ENCODE results near the gene DEFB110.
A peak's percentile ranks its signal among the peaks of the same experiment; 100 is the strongest.

DEFB110 gene

DNA sequence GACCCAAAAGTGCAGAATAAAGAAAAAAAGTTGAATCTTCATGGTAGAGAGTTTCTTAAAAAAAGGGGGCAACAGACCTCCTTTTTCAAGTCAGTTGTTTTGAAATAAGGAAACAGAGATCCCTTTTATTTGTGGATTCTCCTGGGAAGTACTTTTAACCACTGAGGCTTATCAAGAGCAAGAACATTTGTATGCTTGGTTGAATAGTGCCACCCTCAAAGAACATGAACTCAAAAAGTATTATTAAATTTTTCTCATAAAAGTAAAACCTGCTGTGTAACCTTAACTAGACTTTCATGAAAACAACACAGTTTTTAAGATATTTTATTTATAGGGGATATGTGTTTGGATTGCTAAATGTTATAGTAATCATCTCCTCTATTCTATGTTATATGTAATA lies at the start of gene DEFB110:
TSS of gene DEFB110 (minus strand) at position 101 of the 400 bp plus-strand sequence. CDS start at position 42, 59 bp downstream.
- no peak for DNase-seq

DNA sequence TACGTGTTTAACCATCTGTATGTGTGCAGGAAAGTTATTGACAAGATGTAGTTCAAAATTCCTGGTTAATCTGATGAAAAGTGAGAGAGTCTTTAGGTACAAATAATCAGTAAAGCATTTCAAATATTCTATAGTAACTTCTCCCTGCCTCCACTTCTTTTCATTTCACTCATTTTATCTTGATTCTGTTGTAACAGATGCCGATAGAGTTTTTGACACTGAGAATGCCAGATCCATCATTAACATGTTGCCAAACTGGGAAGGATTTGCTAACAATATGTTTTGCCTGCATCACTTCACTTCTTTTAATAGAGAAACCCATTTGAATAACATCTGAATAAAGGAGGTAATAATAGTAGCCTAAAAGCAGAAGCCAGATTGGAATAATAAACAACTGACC lies 48.3 kb upstream of the DEFB110 start:
- DNase-seq, result no peak

- DNase-seq, result no peak
These were observed 40.3 kb upstream of the DEFB110 start for GRCh38 chr6:50062051-50062450.

DNA sequence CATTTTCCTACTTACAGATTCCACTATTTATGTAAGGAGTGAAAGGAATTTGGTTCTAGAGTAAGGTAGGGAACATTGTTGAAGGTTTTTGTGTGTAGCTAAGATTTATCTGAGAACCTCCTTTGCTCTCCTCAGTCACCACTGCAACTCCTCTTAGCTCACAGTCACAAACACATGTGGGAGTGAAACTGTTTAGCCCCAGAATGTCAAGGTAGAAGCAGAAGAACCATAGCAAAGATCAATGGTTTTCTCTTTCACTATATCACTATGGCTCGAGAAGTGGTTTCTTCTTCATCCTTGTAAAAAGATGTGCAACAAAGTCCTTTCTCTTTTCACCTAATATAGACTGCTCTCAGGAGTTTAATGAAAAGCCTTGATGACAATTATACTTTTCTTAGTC lies 34.4 kb upstream of the DEFB110 start:
- no peak for DNase-seq

DNA sequence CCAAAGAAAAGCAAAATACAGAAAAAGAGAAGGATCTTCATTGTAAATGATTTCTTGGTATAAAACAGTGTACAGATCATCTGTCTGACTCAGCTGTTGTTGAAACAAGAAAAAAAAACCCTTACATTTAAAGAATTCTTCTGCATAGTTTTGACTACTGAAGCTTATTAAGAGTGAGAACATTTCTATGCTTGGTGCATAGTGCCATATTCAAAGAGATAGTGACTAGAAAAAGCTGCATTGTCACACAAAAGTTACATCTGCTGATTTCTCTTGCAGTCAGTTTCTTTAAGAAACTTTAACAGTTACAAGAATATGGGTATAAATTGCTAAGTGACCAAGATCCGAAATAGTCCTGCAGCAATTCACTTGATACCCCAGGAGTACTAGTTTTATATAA lies 28.0 kb upstream of the DEFB110 start, which contains the start of gene DEFB112:
TSS of gene DEFB112 (minus strand) at position 101 of the 400 bp plus-strand sequence. CDS start at position 41, 60 bp downstream.
- DNase-seq, result no peak

GRCh38 chr6:50047026-50047425 lies 25.2 kb upstream of the DEFB110 start:
- no peak for DNase-seq

GRCh38 chr6:50030777-50031562 lies 9.2 kb upstream of the DEFB110 start:
- DNase-seq, result peak; percentile 41 to 45

- no peak for DNase-seq
These were observed 8.6 kb upstream of the DEFB110 start for GRCh38 chr6:50030350-50030749.

- no peak for DNase-seq
These were observed 3.5 kb upstream of the DEFB110 start for GRCh38 chr6:50025258-50025657.

DNA sequence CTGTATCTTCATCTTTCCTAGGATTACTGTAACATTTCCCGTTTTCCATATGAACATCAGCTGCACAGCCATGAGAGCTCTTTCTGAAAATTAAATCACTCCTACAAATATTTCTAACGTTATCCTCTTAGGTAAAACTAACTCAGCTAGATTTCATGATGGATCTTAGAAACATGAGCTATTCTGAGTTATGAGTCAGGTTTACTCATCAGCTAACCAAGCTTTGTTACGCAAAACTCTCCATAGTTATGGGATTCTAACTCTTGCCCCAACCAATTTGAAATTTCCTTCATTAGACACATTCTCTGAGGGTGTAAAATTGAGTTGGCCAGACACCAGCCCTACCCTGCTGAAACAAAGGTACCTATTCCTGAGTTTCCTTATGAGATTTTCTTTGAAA lies 14.0 kb downstream of the DEFB110 start:
- no peak for DNase-seq

- DNase-seq, result no peak
These were observed 18.7 kb downstream of the DEFB110 start for GRCh38 chr6:50003139-50003538.

DNA sequence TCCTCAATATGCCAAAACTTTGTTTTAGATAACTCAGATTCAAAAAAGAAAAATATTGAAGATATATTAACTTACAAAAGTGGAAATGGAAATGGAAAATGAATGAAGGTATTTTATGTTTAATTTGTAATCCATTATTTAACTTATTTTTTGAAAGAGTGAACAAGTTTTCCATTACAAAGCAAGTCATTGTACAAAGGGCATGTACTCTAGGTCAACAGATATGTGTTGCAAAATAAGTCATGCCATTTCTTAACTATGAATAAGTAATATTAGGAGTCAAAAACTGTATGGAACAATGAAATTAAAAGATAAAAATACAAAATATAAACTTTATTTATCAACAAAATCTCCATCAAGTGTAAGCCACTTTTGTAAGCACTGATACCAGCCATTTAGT lies 26.5 kb downstream of the DEFB110 start:
- no peak for DNase-seq

- no peak for DNase-seq
These were observed 32.9 kb downstream of the DEFB110 start for GRCh38 chr6:49988900-49989299.

DNA sequence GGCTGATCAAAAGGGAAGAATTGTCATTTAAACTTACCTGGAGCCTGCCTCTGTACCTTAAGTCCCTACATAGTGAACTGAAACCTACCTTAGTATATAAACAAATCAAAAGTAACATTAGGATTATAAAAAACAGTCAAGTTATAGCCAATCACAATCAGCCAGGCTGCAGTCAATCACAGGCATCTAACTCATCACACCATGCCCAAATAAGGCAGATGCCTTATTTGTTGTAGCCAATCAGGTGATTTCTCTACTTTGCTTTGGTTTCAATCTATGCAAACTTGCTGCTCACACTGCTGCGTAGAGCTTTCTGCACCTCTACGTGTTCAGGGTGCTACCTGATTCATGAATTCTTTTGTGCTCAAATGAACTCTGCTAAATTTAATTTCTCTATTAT lies 34.0 kb downstream of the DEFB110 start:
- DNase-seq, result no peak

- DNase-seq, result no peak
These were observed 35.2 kb downstream of the DEFB110 start for GRCh38 chr6:49986551-49986950.

- no peak for DNase-seq
These were observed 39.7 kb downstream of the DEFB110 start for GRCh38 chr6:49982046-49982445.

- DNase-seq, result no peak
These were observed 40.9 kb downstream of the DEFB110 start for GRCh38 chr6:49980898-49981297.

- no peak for DNase-seq
These were observed 42.2 kb downstream of the DEFB110 start for GRCh38 chr6:49979584-49979983.

DNA sequence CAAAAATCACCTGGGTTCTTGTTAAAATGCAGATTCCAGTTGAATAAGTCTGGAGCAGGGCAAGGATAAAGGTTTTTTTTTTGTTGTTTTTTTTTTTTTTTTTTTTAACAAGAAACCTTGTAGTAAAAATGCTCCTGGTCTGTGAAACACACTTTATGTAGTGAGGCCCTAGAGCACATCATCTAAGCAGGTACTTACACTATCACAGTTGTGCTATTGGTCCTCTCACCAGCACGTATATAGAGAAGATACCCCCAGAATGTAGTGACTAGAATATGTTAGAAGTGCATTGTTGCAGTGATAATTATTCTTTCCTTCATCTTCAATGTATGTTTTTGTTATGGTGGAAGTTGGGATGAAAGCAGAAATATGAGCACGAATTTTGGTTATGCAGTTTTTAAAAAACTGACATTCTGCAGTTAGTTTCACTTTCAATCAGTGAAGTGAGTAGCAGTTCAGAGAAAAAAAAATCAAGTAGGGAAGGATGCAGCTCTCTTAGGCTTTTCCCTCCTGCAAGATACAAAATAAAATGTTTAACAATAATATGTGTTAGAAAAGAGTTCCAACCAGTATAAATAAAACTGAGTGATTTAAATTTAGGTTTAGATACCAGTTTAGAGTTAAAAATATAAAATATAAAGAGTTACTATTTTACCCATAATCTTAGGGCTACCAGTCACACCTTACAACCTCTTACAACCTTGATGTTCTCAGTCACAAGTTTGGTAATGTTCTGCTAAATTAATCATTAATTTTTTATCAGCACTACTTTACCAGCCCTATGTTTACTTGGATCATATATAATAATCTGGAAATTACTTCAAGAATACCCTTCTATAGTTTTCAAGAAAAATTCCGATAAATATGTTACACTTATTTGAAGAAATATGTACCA lies 43.2 kb downstream of the DEFB110 start:
- DNase-seq, result no peak

DNA sequence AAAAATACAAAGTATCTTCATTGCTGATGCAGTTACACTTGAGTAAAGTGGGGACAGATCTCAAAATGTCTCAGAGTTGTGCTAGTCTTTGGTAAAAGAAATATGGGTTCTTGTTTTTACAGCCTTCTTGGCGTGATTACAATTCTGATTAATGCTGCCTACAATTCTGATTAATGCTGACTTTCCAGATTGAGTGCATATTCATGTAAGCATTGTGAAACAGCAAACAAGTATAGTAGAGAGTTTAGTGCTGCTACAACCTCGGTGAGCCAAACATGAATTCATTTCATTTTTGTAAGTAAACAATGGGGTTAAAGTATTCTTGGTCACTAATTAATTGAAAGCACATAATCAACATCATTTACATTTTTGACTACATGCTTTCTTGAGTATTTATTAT lies 52.2 kb downstream of the DEFB110 start, which contains the start of gene DEFB113:
TSS of gene DEFB113 (minus strand) at position 21 of the 400 bp plus-strand sequence. CDS start at position 21, 0 bp downstream.
- no peak for DNase-seq

Data from NCI-H2081 (cell line).